ENCODE measurements around the gene FAHD2A.

The FAHD2A gene

GRCh38 chr2:95388091-95388692, 14.3 kb upstream of the FAHD2A start:
- no peak for DNase-seq (ENCODE audit: insufficient read length, low spot score)
- TF ChIP-seq POLR2A (IDR thresholded peaks at IDR 0.05; ENCODE audit: low read depth, low read length) (no peak), SPI1 (IDR thresholded peaks at IDR 0.05; ENCODE audit: low read depth, low read length) (no peak), POLR2AphosphoS5 (IDR thresholded peaks at IDR 0.05; ENCODE audit: low read depth, low read length) (no peak), POU2F2 (IDR thresholded peaks at IDR 0.05; ENCODE audit: low read depth, low read length) (no peak), PAX5 (IDR thresholded peaks at IDR 0.05; ENCODE audit: insufficient read depth, low read length, severe bottlenecking) (no peak), TAF1 (IDR thresholded peaks at IDR 0.05; ENCODE audit: low read depth, low read length) (no peak)
- no peak for FAIRE-seq

GRCh38 chr2:95388856-95389244, 13.7 kb upstream of the FAHD2A start:
- no peak for TF ChIP-seq TAF1 (IDR thresholded peaks at IDR 0.05; ENCODE audit: low read depth, low read length)
- no peak for TF ChIP-seq SPI1 (IDR thresholded peaks at IDR 0.05; ENCODE audit: low read depth, low read length)
- TF ChIP-seq POLR2AphosphoS5 (IDR thresholded peaks at IDR 0.05; ENCODE audit: low read depth, low read length): no peak
- no peak for TF ChIP-seq POLR2A (IDR thresholded peaks at IDR 0.05; ENCODE audit: low read depth, low read length)
- DNase-seq (ENCODE audit: insufficient read length, low spot score) (no peak), FAIRE-seq (no peak)

GRCh38 chr2:95389245-95390119, 13.0 kb upstream of the FAHD2A start:
- TF ChIP-seq PAX5 (IDR thresholded peaks at IDR 0.05; ENCODE audit: insufficient read depth, low read length, severe bottlenecking): no peak
- TF ChIP-seq SPI1 (IDR thresholded peaks at IDR 0.05; ENCODE audit: low read depth, low read length): no peak
- TF ChIP-seq POU2F2 (IDR thresholded peaks at IDR 0.05; ENCODE audit: low read depth, low read length): no peak
- TF ChIP-seq POLR2AphosphoS5 (IDR thresholded peaks at IDR 0.05; ENCODE audit: low read depth, low read length): no peak
- TF ChIP-seq POLR2A (IDR thresholded peaks at IDR 0.05; ENCODE audit: low read depth, low read length): no peak
- TF ChIP-seq TAF1 (IDR thresholded peaks at IDR 0.05; ENCODE audit: low read depth, low read length): no peak
- DNase-seq (ENCODE audit: insufficient read length, low spot score) (peak; percentile 87), FAIRE-seq (no peak)

GRCh38 chr2:95390272-95390880, 12.1 kb upstream of the FAHD2A start:
- no peak for FAIRE-seq
- DNase-seq (ENCODE audit: insufficient read length, low spot score): no peak
- TF ChIP-seq POLR2AphosphoS5 (IDR thresholded peaks at IDR 0.05; ENCODE audit: low read depth, low read length) (no peak), PAX5 (IDR thresholded peaks at IDR 0.05; ENCODE audit: insufficient read depth, low read length, severe bottlenecking) (no peak), SPI1 (IDR thresholded peaks at IDR 0.05; ENCODE audit: low read depth, low read length) (no peak), POLR2A (IDR thresholded peaks at IDR 0.05; ENCODE audit: low read depth, low read length) (no peak), TAF1 (IDR thresholded peaks at IDR 0.05; ENCODE audit: low read depth, low read length) (no peak), POU2F2 (IDR thresholded peaks at IDR 0.05; ENCODE audit: low read depth, low read length) (no peak)

GRCh38 chr2:95390881-95391321, 11.6 kb upstream of the FAHD2A start:
- TF ChIP-seq POU2F2 (IDR thresholded peaks at IDR 0.05; ENCODE audit: low read depth, low read length) (no peak), POLR2AphosphoS5 (IDR thresholded peaks at IDR 0.05; ENCODE audit: low read depth, low read length) (no peak), POLR2A (IDR thresholded peaks at IDR 0.05; ENCODE audit: low read depth, low read length) (no peak), TAF1 (IDR thresholded peaks at IDR 0.05; ENCODE audit: low read depth, low read length) (no peak), PAX5 (IDR thresholded peaks at IDR 0.05; ENCODE audit: insufficient read depth, low read length, severe bottlenecking) (no peak), SPI1 (IDR thresholded peaks at IDR 0.05; ENCODE audit: low read depth, low read length) (no peak)
- DNase-seq (ENCODE audit: insufficient read length, low spot score): no peak
- no peak for FAIRE-seq

- no peak for FAIRE-seq
- no peak for DNase-seq (ENCODE audit: insufficient read length, low spot score)
- TF ChIP-seq PAX5 (IDR thresholded peaks at IDR 0.05; ENCODE audit: insufficient read depth, low read length, severe bottlenecking) (no peak), SPI1 (IDR thresholded peaks at IDR 0.05; ENCODE audit: low read depth, low read length) (no peak), POU2F2 (IDR thresholded peaks at IDR 0.05; ENCODE audit: low read depth, low read length) (no peak), POLR2A (IDR thresholded peaks at IDR 0.05; ENCODE audit: low read depth, low read length) (no peak), POLR2AphosphoS5 (IDR thresholded peaks at IDR 0.05; ENCODE audit: low read depth, low read length) (no peak), TAF1 (IDR thresholded peaks at IDR 0.05; ENCODE audit: low read depth, low read length) (no peak)
These were observed 10.7 kb upstream of the FAHD2A start for GRCh38 chr2:95391641-95392310.

GRCh38 chr2:95392320-95392719, 10.2 kb upstream of the FAHD2A start:
- TF ChIP-seq POLR2A (IDR thresholded peaks at IDR 0.05; ENCODE audit: low read depth, low read length): no peak
- TF ChIP-seq POU2F2 (IDR thresholded peaks at IDR 0.05; ENCODE audit: low read depth, low read length): no peak
- TF ChIP-seq TAF1 (IDR thresholded peaks at IDR 0.05; ENCODE audit: low read depth, low read length): no peak
- no peak for TF ChIP-seq POLR2AphosphoS5 (IDR thresholded peaks at IDR 0.05; ENCODE audit: low read depth, low read length)
- no peak for TF ChIP-seq PAX5 (IDR thresholded peaks at IDR 0.05; ENCODE audit: insufficient read depth, low read length, severe bottlenecking)
- no peak for TF ChIP-seq SPI1 (IDR thresholded peaks at IDR 0.05; ENCODE audit: low read depth, low read length)
- DNase-seq (ENCODE audit: insufficient read length, low spot score): no peak
- no peak for FAIRE-seq

- DNase-seq (ENCODE audit: insufficient read length, low spot score): no peak
- FAIRE-seq: no peak
- TF ChIP-seq POLR2A (IDR thresholded peaks at IDR 0.05; ENCODE audit: low read depth, low read length) (no peak), POU2F2 (IDR thresholded peaks at IDR 0.05; ENCODE audit: low read depth, low read length) (no peak), POLR2AphosphoS5 (IDR thresholded peaks at IDR 0.05; ENCODE audit: low read depth, low read length) (no peak), TAF1 (IDR thresholded peaks at IDR 0.05; ENCODE audit: low read depth, low read length) (no peak), PAX5 (IDR thresholded peaks at IDR 0.05; ENCODE audit: insufficient read depth, low read length, severe bottlenecking) (no peak), SPI1 (IDR thresholded peaks at IDR 0.05; ENCODE audit: low read depth, low read length) (no peak)
These were observed 9.6 kb upstream of the FAHD2A start for GRCh38 chr2:95392730-95393455.
